Astrocyte (in vitro differentiated cells and primary cell): ENCODE data around the gene VARS2. TPM values are rescaled to one million over a fixed set of nuclear protein-coding genes. Genes with fewer than 3 reads are reported as not detected.

Experiments used
- DNase-seq: peaks from one replicate; pipeline ENCODE4 v3.0.0-alpha.2; 2010; ENCODE audit warnings: low read depth
- FAIRE-seq: peaks from 2 replicates; lab custom pipeline; 2011; peaks lifted over from hg19 to GRCh38; lab: Jason Lieb, UNC
- H2AFZ ChIP-seq: 2 replicates; pipeline ENCODE4 v1.6.0; 2012; ENCODE audit warnings: low read depth, low read length, inconsistent platforms
- H3K27ac ChIP-seq: 2 replicates; pipeline ENCODE4 v1.5.1; 2011; ENCODE audit warnings: low read depth, low read length, inconsistent platforms
- H3K27me3 ChIP-seq: 2 replicates; pipeline ENCODE4 v1.6.0; 2011; ENCODE audit warnings: low read length, inconsistent platforms; ENCODE audit not compliant: insufficient read depth
- H3K36me3 ChIP-seq: 2 replicates; pipeline ENCODE4 v1.5.1; 2011; ENCODE audit warnings: low read length, inconsistent platforms; ENCODE audit not compliant: insufficient read depth
- H3K4me1 ChIP-seq: 2 replicates; pipeline ENCODE4 v1.5.1; 2011; ENCODE audit warnings: low read length, inconsistent platforms; ENCODE audit not compliant: insufficient read depth
- H3K4me2 ChIP-seq: 2 replicates; pipeline ENCODE4 v1.6.0; 2012; ENCODE audit warnings: low read length, inconsistent platforms
- H3K4me3 ChIP-seq: 2 replicates; pipeline ENCODE4 v1.5.1; 2011; ENCODE audit warnings: low read depth, mild to moderate bottlenecking, low read length, inconsistent platforms; ENCODE audit not compliant: insufficient read depth
- H3K79me2 ChIP-seq: 2 replicates; pipeline ENCODE4 v1.6.0; 2012; ENCODE audit warnings: mild to moderate bottlenecking, low read length, inconsistent platforms; ENCODE audit not compliant: insufficient read depth
- H3K9ac ChIP-seq: 2 replicates; pipeline ENCODE4 v1.6.0; 2012; ENCODE audit warnings: mild to moderate bottlenecking, low read length, inconsistent platforms
- H3K9me3 ChIP-seq: 2 replicates; pipeline ENCODE4 v1.5.1; 2012; ENCODE audit warnings: low read depth, mild to moderate bottlenecking, low read length, inconsistent platforms; ENCODE audit not compliant: insufficient read depth
- H4K20me1 ChIP-seq: 2 replicates; pipeline ENCODE4 v1.6.0; 2012; ENCODE audit warnings: low read length, inconsistent platforms; ENCODE audit not compliant: insufficient read depth
- H3K27ac Mint-ChIP-seq: one replicate; pipeline ENCODE4 v1.8.0; 2021; ENCODE audit warnings: mild to moderate bottlenecking, mixed read lengths; ENCODE audit not compliant: unreplicated experiment
- H3K27me3 Mint-ChIP-seq: one replicate; pipeline ENCODE4 v1.8.0; 2021; ENCODE audit warnings: low read depth, mixed read lengths; ENCODE audit not compliant: unreplicated experiment
- H3K36me3 Mint-ChIP-seq: one replicate; pipeline ENCODE4 v1.8.0; 2021; ENCODE audit warnings: low read depth, mixed read lengths; ENCODE audit not compliant: unreplicated experiment
- H3K4me1 Mint-ChIP-seq: one replicate; pipeline ENCODE4 v1.8.0; 2021; ENCODE audit warnings: low read depth, mixed read lengths; ENCODE audit not compliant: unreplicated experiment
- H3K4me3 Mint-ChIP-seq: one replicate; pipeline ENCODE4 v1.8.0; 2021; ENCODE audit warnings: mild to moderate bottlenecking, moderate library complexity, mixed read lengths; ENCODE audit not compliant: unreplicated experiment
- H3K9me3 Mint-ChIP-seq: one replicate; pipeline ENCODE4 v1.8.0; 2021; ENCODE audit warnings: mild to moderate bottlenecking, mixed read lengths; ENCODE audit not compliant: unreplicated experiment
- CTCF ChIP-seq: IDR thresholded peaks from 2 replicates; pipeline ENCODE4 v1.5.1; 2011; ENCODE audit warnings: low read depth, mild to moderate bottlenecking, inconsistent platforms, low read length, moderate library complexity; ENCODE audit not compliant: insufficient read depth
- EZH2 ChIP-seq: IDR thresholded peaks from 2 replicates; pipeline ENCODE4 v1.6.1; 2012; ENCODE audit warnings: mild to moderate bottlenecking, low read length, inconsistent platforms; ENCODE audit not compliant: insufficient read depth
- total RNA-seq: library from RNA; stranded (reverse); gene quantifications from 2 replicates; pipeline ENCODE4 v1.2.1, GENCODE V29; 2021

Gene VARS2
- total RNA-seq, 1 donor from 2014 or later: 19.8 TPM

DNA sequence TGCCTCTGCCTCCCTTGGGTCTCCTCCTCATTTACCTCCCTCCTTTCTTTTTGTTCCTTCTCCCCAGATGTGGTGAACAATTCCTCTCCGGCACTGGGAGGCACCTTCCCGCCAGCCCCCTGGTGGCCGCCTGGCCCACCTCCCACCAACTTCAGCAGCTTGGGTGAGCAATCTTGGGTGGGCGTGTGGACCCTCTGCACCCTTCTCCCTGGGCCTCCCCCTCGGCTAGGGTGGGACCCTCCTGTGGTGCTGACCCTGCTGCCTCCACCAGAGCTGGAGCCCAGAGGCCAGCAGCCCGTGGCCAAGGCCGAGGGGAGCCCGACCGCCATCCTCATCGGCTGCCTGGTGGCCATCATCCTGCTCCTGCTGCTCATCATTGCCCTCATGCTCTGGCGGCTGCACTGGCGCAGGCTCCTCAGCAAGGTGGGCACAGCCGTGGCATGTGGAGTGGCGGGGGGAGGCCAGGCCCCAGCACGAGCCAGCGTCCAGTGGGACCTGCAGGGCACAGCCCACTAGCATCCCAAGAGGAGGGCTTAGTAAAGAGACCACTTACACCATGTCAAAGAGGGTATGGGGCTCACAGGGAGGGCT, 20.9 kb upstream of the VARS2 start:
- Histone ChIP-seq H3K27ac (no peak overlapping the region), H3K9ac (no peak overlapping the region), H3K4me1 (peaks cover 17% of the 10 kb centered on the region), H3K9me3 (no peaks in the 10 kb centered on the region), H3K4me2 (no peak overlapping the region), H2AFZ (no peak overlapping the region), H3K27me3 (no peaks in the 10 kb centered on the region), H3K4me3 (no peak overlapping the region), H3K79me2 (peaks cover 21% of the 10 kb centered on the region), H3K36me3 (peaks cover 4% of the 10 kb centered on the region), H4K20me1 (peaks cover 31% of the 10 kb centered on the region)
- TF ChIP-seq EZH2: no peak
- TF ChIP-seq CTCF: no peak
- DNase-seq (no peak), FAIRE-seq (no peak)
- H3K9me3 Mint-ChIP-seq: no peaks in the 10 kb centered on the region
- peaks cover 44% of the 10 kb centered on the region for H3K36me3 Mint-ChIP-seq
- peaks cover 22% of the 10 kb centered on the region for H3K4me1 Mint-ChIP-seq
- H3K4me3 Mint-ChIP-seq: no peak overlapping the region
- H3K27ac Mint-ChIP-seq: no peak overlapping the region
- no peaks in the 10 kb centered on the region for H3K27me3 Mint-ChIP-seq

- peaks cover 48% of the 10 kb centered on the region for H3K36me3 Mint-ChIP-seq
- Histone ChIP-seq H3K36me3 (peaks cover 4% of the 10 kb centered on the region), H2AFZ (no peak overlapping the region), H3K27ac (no peak overlapping the region), H3K27me3 (no peaks in the 10 kb centered on the region), H3K79me2 (peaks cover 19% of the 10 kb centered on the region), H3K9me3 (no peaks in the 10 kb centered on the region), H3K9ac (no peak overlapping the region), H4K20me1 (peaks cover 29% of the 10 kb centered on the region), H3K4me3 (no peak overlapping the region), H3K4me1 (peaks cover 11% of the 10 kb centered on the region), H3K4me2 (no peak overlapping the region)
- no peaks in the 10 kb centered on the region for H3K9me3 Mint-ChIP-seq
- no peak for FAIRE-seq
- no peak for TF ChIP-seq CTCF
- TF ChIP-seq EZH2: no peak
- H3K4me1 Mint-ChIP-seq: peaks cover 16% of the 10 kb centered on the region
- no peak overlapping the region for H3K4me3 Mint-ChIP-seq
- H3K27ac Mint-ChIP-seq: no peak overlapping the region
- DNase-seq: no peak
- H3K27me3 Mint-ChIP-seq: no peaks in the 10 kb centered on the region
These were observed 20.4 kb upstream of the VARS2 start for GRCh38 chr6:30893666-30894065.

DNA sequence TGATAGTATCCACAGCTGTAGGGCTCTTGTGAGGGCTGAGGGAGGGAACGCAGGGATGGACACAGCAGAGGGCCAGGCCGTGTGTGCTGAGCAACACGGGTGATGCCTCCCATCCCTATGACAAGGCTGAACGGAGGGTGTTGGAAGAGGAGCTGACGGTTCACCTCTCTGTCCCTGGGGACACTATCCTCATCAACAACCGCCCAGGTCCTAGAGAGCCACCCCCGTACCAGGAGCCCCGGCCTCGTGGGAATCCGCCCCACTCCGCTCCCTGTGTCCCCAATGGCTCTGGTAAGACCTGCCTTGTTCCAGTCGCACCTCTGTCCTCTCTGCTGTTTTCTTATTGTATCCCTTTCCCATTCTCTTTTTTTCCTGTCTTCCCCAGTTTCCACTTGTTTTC, 19.7 kb upstream of the VARS2 start:
- H3K36me3 Mint-ChIP-seq: peaks cover 48% of the 10 kb centered on the region
- H2AFZ ChIP-seq: no peak overlapping the region
- DNase-seq (no peak), FAIRE-seq (no peak)
- H3K27ac ChIP-seq: no peak overlapping the region
- peaks cover 4% of the 10 kb centered on the region for H3K36me3 ChIP-seq
- peaks cover 12% of the 10 kb centered on the region for H3K79me2 ChIP-seq
- H3K27me3 Mint-ChIP-seq: no peaks in the 10 kb centered on the region
- no peaks in the 10 kb centered on the region for H3K9me3 Mint-ChIP-seq
- TF ChIP-seq EZH2 (no peak), CTCF (no peak)
- no peaks in the 10 kb centered on the region for H3K9me3 ChIP-seq
- H3K4me3 ChIP-seq: no peak overlapping the region
- no peak overlapping the region for H3K4me2 ChIP-seq
- H3K4me3 Mint-ChIP-seq: no peak overlapping the region
- H3K27me3 ChIP-seq: no peaks in the 10 kb centered on the region
- H3K27ac Mint-ChIP-seq: no peak overlapping the region
- peaks cover 23% of the 10 kb centered on the region for H4K20me1 ChIP-seq
- H3K4me1 ChIP-seq: peaks cover 8% of the 10 kb centered on the region
- no peak overlapping the region for H3K9ac ChIP-seq
- H3K4me1 Mint-ChIP-seq: peaks cover 13% of the 10 kb centered on the region
